H1 (cell line): ENCODE measurements around the gene GSAP. TPM values are rescaled to one million over a fixed set of nuclear protein-coding genes. Genes with fewer than 3 reads are reported as not detected.

Experiments used
- CTCF ChIA-PET: fragments of 300-600 bp; sonication (Branson Sonifier 250); formaldehyde crosslinking; loops from one replicate; lab custom pipeline; 2021; ENCODE audit not compliant: partially characterized antibody; lab: Charles Lee
- POLR2A ChIA-PET: fragments of 300-600 bp; sonication (Branson Sonifier 250); formaldehyde crosslinking; loops from one replicate; lab custom pipeline; 2021; ENCODE audit warnings: inconsistent platforms; ENCODE audit not compliant: partially characterized antibody; lab: Charles Lee
- DNase-seq, 2 experiments: peaks; one replicate each; pipeline versions ENCODE4 v3.0.0 to v3.0.0-alpha.2; 2010 to 2022; ENCODE audit warnings: low spot score in 2 of 2, low read depth in 1 of 2, mixed read lengths in 1 of 2
- FAIRE-seq: peaks from 2 replicates; lab custom pipeline; 2011; peaks lifted over from hg19 to GRCh38; lab: Jason Lieb, UNC
- H2AFZ ChIP-seq: 2 replicates; pipeline ENCODE4 v1.8.1; 2012; ENCODE audit warnings: low read length, inconsistent platforms
- H2AK5ac ChIP-seq: 2 replicates; pipeline ENCODE4 v1.6.1; 2013; ENCODE audit warnings: low read depth, low read length
- H2BK120ac ChIP-seq: replicated peaks from 2 replicates; pipeline ENCODE3; 2013; ENCODE audit warnings: low read depth, low read length, inconsistent platforms
- H2BK12ac ChIP-seq: 2 replicates; pipeline ENCODE4 v1.6.1; 2013; ENCODE audit warnings: low read depth, low read length
- H2BK15ac ChIP-seq: 2 replicates; pipeline ENCODE4 v1.6.1; 2013; ENCODE audit warnings: low read length
- H2BK20ac ChIP-seq: 2 replicates; pipeline ENCODE4 v1.6.1; 2013; ENCODE audit warnings: low read length
- H2BK5ac ChIP-seq: 2 replicates; pipeline ENCODE4 v1.6.1; 2013; ENCODE audit warnings: low read depth, low read length
- H3K14ac ChIP-seq: 2 replicates; pipeline ENCODE4 v1.6.1; 2013; ENCODE audit warnings: inconsistent platforms; ENCODE audit not compliant: insufficient read length
- H3K18ac ChIP-seq: 2 replicates; pipeline ENCODE4 v1.6.1; 2013; ENCODE audit warnings: low read length; ENCODE audit errors: extremely low read depth
- H3K23ac ChIP-seq: 2 replicates; pipeline ENCODE4 v1.6.1; 2013; ENCODE audit warnings: inconsistent platforms; ENCODE audit not compliant: insufficient read length
- H3K23me2 ChIP-seq: 2 replicates; pipeline ENCODE4 v1.6.1; 2013; ENCODE audit warnings: low read depth, low read length
- H3K27ac ChIP-seq: 2 replicates; pipeline ENCODE4 v1.6.1; 2011; ENCODE audit warnings: low read depth, low read length, inconsistent platforms
- H3K27me3 ChIP-seq, 4 experiments: replicated peaks in 1 of 4; 1 replicate in 1 of 4; 2 replicates in 3 of 4; pipeline versions ENCODE4 v1.6.1 to v1.8.1; 2011 to 2013; ENCODE audit warnings: low read length in 3 of 4, mild to moderate bottlenecking in 3 of 4, inconsistent platforms in 2 of 4, mixed read lengths in 2 of 4, moderate library complexity in 1 of 4; ENCODE audit not compliant: control insufficient read depth in 3 of 4, insufficient read depth in 3 of 4; ENCODE audit errors: extremely low read depth in 1 of 4
- H3K36me3 ChIP-seq, 4 experiments: 2 replicates each; pipeline versions ENCODE4 v1.6.1 to v1.8.1; 2011 to 2013; ENCODE audit warnings: mild to moderate bottlenecking in 4 of 4, low read length in 3 of 4, moderate library complexity in 2 of 4, control low read depth in 1 of 4, inconsistent platforms in 1 of 4; ENCODE audit not compliant: insufficient read depth in 4 of 4, control insufficient read depth in 2 of 4
- H3K4ac ChIP-seq: replicated peaks from 2 replicates; pipeline ENCODE3; 2013; ENCODE audit warnings: low read length, low read depth, mixed read lengths, inconsistent platforms; ENCODE audit not compliant: insufficient read length
- H3K4me1 ChIP-seq, 4 experiments: replicated peaks in 1 of 4; 1 replicate in 1 of 4; 2 replicates in 3 of 4; pipeline versions ENCODE4 v1.6.1 to v1.8.1; 2011 to 2013; ENCODE audit warnings: low read length in 3 of 4, inconsistent platforms in 2 of 4, mixed read lengths in 1 of 4; ENCODE audit not compliant: insufficient read depth in 4 of 4, control insufficient read depth in 3 of 4
- H3K4me2 ChIP-seq, 2 experiments: 2 replicates each; pipeline versions ENCODE4 v1.6.1 to v1.8.1; 2011 to 2013; ENCODE audit warnings: low read depth in 2 of 2, low read length in 2 of 2, control low read depth in 1 of 2, inconsistent platforms in 1 of 2, mild to moderate bottlenecking in 1 of 2; ENCODE audit not compliant: insufficient read depth in 1 of 2
- H3K4me3 ChIP-seq, 4 experiments: fragments of 200-600, 300-600 bp in 1 of 4; sonication (generic), shearing (Covaris generic), sonication (Bioruptor Twin) in 1 of 4; 2 replicates each; pipeline versions ENCODE4 v1.5.1 to v1.8.1; 2011 to 2016; ENCODE audit warnings: low read length in 4 of 4, low read depth in 3 of 4, control low read depth in 2 of 4, inconsistent platforms in 2 of 4, mild to moderate bottlenecking in 2 of 4, mixed read lengths in 1 of 4, moderate library complexity in 1 of 4; ENCODE audit not compliant: insufficient read depth in 2 of 4; ENCODE audit errors: extremely low read depth in 1 of 4
- H3K56ac ChIP-seq: replicated peaks from 2 replicates; pipeline ENCODE3; 2013; ENCODE audit warnings: low read depth, mild to moderate bottlenecking, mixed read lengths, low read length, inconsistent platforms; ENCODE audit not compliant: insufficient read length
- H3K79me1 ChIP-seq: 2 replicates; pipeline ENCODE4 v1.6.1; 2013; ENCODE audit warnings: low read depth, low read length, control low read depth
- H3K79me2 ChIP-seq, 2 experiments: 2 replicates each; pipeline versions ENCODE4 v1.6.1 to v1.8.1; 2012 to 2013; ENCODE audit warnings: low read length in 2 of 2, mild to moderate bottlenecking in 2 of 2, inconsistent platforms in 1 of 2; ENCODE audit not compliant: insufficient read depth in 2 of 2, control insufficient read depth in 1 of 2
- H3K9ac ChIP-seq, 4 experiments: replicated peaks in 1 of 4; 1 replicate in 1 of 4; 2 replicates in 3 of 4; pipeline versions ENCODE4 v1.6.1 to v1.8.1; 2011 to 2013; ENCODE audit warnings: low read depth in 3 of 4, low read length in 3 of 4, control low read depth in 2 of 4, mild to moderate bottlenecking in 2 of 4, moderate library complexity in 2 of 4, inconsistent platforms in 1 of 4; ENCODE audit errors: extremely low read depth in 1 of 4
- H3K9me3 ChIP-seq, 2 experiments: 2 replicates each; pipeline versions ENCODE4 v1.6.1 to v1.8.1; 2012 to 2013; ENCODE audit warnings: mild to moderate bottlenecking in 2 of 2, moderate library complexity in 2 of 2, control low read depth in 1 of 2, inconsistent platforms in 1 of 2, low read depth in 1 of 2, low read length in 1 of 2, mixed read lengths in 1 of 2; ENCODE audit not compliant: insufficient read depth in 2 of 2
- H4K20me1 ChIP-seq, 2 experiments: replicated peaks in 1 of 2; 2 replicates each; pipeline versions ENCODE3 to v1.8.1; 2011 to 2013; ENCODE audit warnings: inconsistent platforms in 2 of 2, low read length in 2 of 2, mild to moderate bottlenecking in 1 of 2; ENCODE audit not compliant: insufficient read depth in 2 of 2, control insufficient read depth in 1 of 2
- H4K5ac ChIP-seq: 2 replicates; pipeline ENCODE4 v1.6.1; 2013; ENCODE audit warnings: low read length, low read depth, mixed read lengths, inconsistent platforms; ENCODE audit not compliant: insufficient read length
- H4K8ac ChIP-seq: 2 replicates; pipeline ENCODE4 v1.8.0; 2013; ENCODE audit warnings: mild to moderate bottlenecking, moderate library complexity, low read length, inconsistent platforms; ENCODE audit not compliant: insufficient read depth; ENCODE audit errors: extremely low read depth
- H4K91ac ChIP-seq: replicated peaks from 2 replicates; pipeline ENCODE3; 2013; ENCODE audit warnings: low read length, mixed read lengths, inconsistent platforms; ENCODE audit not compliant: insufficient read length
- ASH2L ChIP-seq: fragments of 200-600, 300-600 bp; sonication (generic); IDR thresholded peaks from one replicate; pipeline ENCODE4 v1.7.1; 2017; ENCODE audit warnings: low read length
- BRCA1 ChIP-seq: IDR thresholded peaks from 2 replicates; pipeline ENCODE4 v1.6.1; 2012; ENCODE audit warnings: low read depth, low read length, improper control_type of control experiment
- CHD1 ChIP-seq: IDR thresholded peaks from 2 replicates; pipeline ENCODE4 v1.6.1; 2012; ENCODE audit warnings: low read depth, low read length, improper control_type of control experiment
- JUN ChIP-seq: IDR thresholded peaks from 2 replicates; pipeline ENCODE4 v1.6.1; 2011; ENCODE audit warnings: low read depth, mild to moderate bottlenecking, improper control_type of control experiment, low read length
- MAFK ChIP-seq: IDR thresholded peaks from 2 replicates; pipeline ENCODE4 v1.6.1; 2012; ENCODE audit warnings: low read depth, mild to moderate bottlenecking, improper control_type of control experiment, low read length
- RFX5 ChIP-seq: IDR thresholded peaks from 2 replicates; pipeline ENCODE4 v1.6.1; 2011; ENCODE audit warnings: low read depth, low read length, improper control_type of control experiment, borderline replicate concordance
- SP2 ChIP-seq: IDR thresholded peaks from 2 replicates; pipeline ENCODE4 v1.6.1; 2012; ENCODE audit warnings: mild to moderate bottlenecking, low read length, inconsistent platforms
- TAF1 ChIP-seq: IDR thresholded peaks from 2 replicates; pipeline ENCODE4 v1.6.1; 2011; ENCODE audit warnings: mild to moderate bottlenecking, low read depth, low read length
- TCF12 ChIP-seq: IDR thresholded peaks from 2 replicates; pipeline ENCODE4 v1.6.1; 2011; ENCODE audit warnings: low read depth, mild to moderate bottlenecking, low read length
- TEAD4 ChIP-seq: IDR thresholded peaks from 2 replicates; pipeline ENCODE4 v1.6.1; 2012; ENCODE audit warnings: low read depth, low read length, inconsistent platforms, mixed read lengths
- ZNF274 ChIP-seq: IDR thresholded peaks from 2 replicates; pipeline ENCODE4 v1.7.0; 2012; ENCODE audit warnings: low read length, borderline replicate concordance; ENCODE audit errors: extremely low read depth
- WGBS, 2 experiments: shearing (Covaris generic) in 1 of 2; methylation state at CpG; one replicate each; pipeline versions ENCODE4 v1.1.6 to v1.1.7; 2013 to 2015; ENCODE audit warnings: low lambda C conversion rate in 2 of 2, mixed read lengths in 2 of 2, inconsistent platforms in 1 of 2, low coverage in 1 of 2, missing lambda C conversion rate in 1 of 2; ENCODE audit not compliant: insufficient replicate concordance in 2 of 2, insufficient coverage in 1 of 2, insufficient read length in 1 of 2; ENCODE audit errors: extremely low coverage in 1 of 2, missing lambda C conversion rate in 1 of 2; 5-methylcytosine and 5-hydroxymethylcytosine counted together
- polyA plus RNA-seq, 7 experiments: library from polyadenylated mRNA; depleted of rRNA in 3 of 7; stranded (reverse) in 5 of 7; unstranded in 2 of 7; fragments of >200 nt in 5 of 7; fragments of 200-250 nt in 2 of 7; gene quantifications; 1 replicate in 5 of 7; 2 replicates in 1 of 7; 4 replicates in 1 of 7; pipeline versions ENCODE4 v1.2.1 to v1.2.3, GENCODE V29; 2011 to 2013; ENCODE audit warnings: missing spikeins in 2 of 7, mixed read lengths in 2 of 7
- total RNA-seq: library from RNA; stranded (reverse); fragmentation: NEBNext Ultra II Directional; extraction: Animal tissue kit (Norgen Biotek cat#: 25700); gene quantifications from 2 replicates; pipeline ENCODE4 v1.2.1, GENCODE V29; 2021
- TF ChIP-seq, protein P1 (sequence below): IDR thresholded peaks from 2 replicates; pipeline ENCODE4 v1.6.1; 2011; ENCODE audit warnings: low read depth, mild to moderate bottlenecking, low read length; ENCODE audit not compliant: insufficient read depth
- TF ChIP-seq, protein P2 (sequence below): IDR thresholded peaks from 2 replicates; pipeline ENCODE4 v1.6.1; 2012; ENCODE audit warnings: inconsistent platforms

GSAP gene
- total and polyA plus RNA-seq, 2 of the 8 experiments (the other 6 are each of a cell fraction or from before 2014, with no cell fraction given): 0.93 to 2.1 TPM

DNA sequence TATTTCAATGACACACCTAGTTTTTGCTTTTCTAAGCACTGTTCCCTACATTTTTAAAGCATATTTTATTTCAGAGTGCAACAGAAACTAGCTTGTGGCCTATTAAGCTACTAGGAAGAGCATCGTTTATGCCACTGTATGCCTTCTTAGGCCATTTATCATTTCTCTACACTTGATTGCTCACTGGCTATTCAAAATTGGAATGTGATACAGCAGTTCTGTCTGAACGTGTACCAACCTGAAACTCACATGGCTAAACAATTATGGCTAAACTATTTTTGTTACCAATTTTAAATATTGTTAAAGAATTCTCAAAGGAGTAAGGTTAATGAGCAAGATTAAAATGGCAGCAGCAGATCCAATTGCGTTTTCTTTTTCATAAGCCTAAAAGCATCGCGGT lies 105.2 kb downstream of the GSAP start:
- no peak for FAIRE-seq
- H2BK120ac ChIP-seq: no peak overlapping the region
- CTCF ChIA-PET: no interaction called here
- no peak for TF ChIP-seq RFX5
- TF ChIP-seq ZNF274: no peak
- no peak for TF ChIP-seq SP2
- TF ChIP-seq, protein P1, sequence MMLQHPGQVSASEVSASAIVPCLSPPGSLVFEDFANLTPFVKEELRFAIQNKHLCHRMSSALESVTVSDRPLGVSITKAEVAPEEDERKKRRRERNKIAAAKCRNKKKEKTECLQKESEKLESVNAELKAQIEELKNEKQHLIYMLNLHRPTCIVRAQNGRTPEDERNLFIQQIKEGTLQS: no peak
- no peak for TF ChIP-seq TAF1
- TF ChIP-seq ASH2L: no peak
- TF ChIP-seq TEAD4: no peak
- TF ChIP-seq TCF12: no peak
- TF ChIP-seq BRCA1: no peak
- no peak for TF ChIP-seq JUN
- no peak for TF ChIP-seq MAFK
- TF ChIP-seq CHD1: no peak
- TF ChIP-seq, protein P2, sequence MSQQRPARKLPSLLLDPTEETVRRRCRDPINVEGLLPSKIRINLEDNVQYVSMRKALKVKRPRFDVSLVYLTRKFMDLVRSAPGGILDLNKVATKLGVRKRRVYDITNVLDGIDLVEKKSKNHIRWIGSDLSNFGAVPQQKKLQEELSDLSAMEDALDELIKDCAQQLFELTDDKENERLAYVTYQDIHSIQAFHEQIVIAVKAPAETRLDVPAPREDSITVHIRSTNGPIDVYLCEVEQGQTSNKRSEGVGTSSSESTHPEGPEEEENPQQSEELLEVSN: no peak

More for the DNA sequence above, 105.2 kb downstream of the GSAP start:
- Histone ChIP-seq H3K56ac (no peak overlapping the region), H4K20me1 (no peaks in the 10 kb centered on the region), H3K4me1 (peaks cover 0 to 10% (median 1%) of the 10 kb centered on the region in 4 experiments; a peak in 3 of 7 replicates), H3K79me2 (no peaks in the 10 kb centered on the region), H2BK20ac (no peak overlapping the region), H4K91ac (no peak overlapping the region), H3K18ac (no peak overlapping the region), H2AK5ac (no peak overlapping the region), H2BK5ac (no peak overlapping the region), H3K9ac (no peak overlapping the region), H3K23me2 (no peaks in the 10 kb centered on the region), H3K9me3 (no peaks in the 10 kb centered on the region), H3K27me3 (no peaks in the 10 kb centered on the region; a peak in 1 of 7 replicates), H3K4me2 (no peak overlapping the region), H2BK12ac (no peak overlapping the region), H2AFZ (no peak overlapping the region), H3K14ac (no peak overlapping the region), H3K27ac (no peak overlapping the region), H3K79me1 (no peaks in the 10 kb centered on the region), H4K5ac (no peak overlapping the region), H2BK15ac (no peak overlapping the region), H3K36me3 (no peaks in the 10 kb centered on the region), H3K23ac (no peak overlapping the region), H3K4ac (no peak overlapping the region), H3K4me3 (no peak overlapping the region), H4K8ac (no peak overlapping the region)
- no peak for DNase-seq
- POLR2A ChIA-PET: no interaction called here
- 86% methylated on average over 5 of the region's 5 CpGs; no CpG with 5 or more reads in 1 of the 2 experiments for WGBS, 2 experiments
